Superior temporal gyrus (tissue), 1 donor: ENCODE data around the gene RHBDL3.

Source experiments
- DNase-seq: peaks from one replicate; pipeline ENCODE4 v3.0.0-alpha.2; 2016; ENCODE audit errors: extremely low spot score

RHBDL3 gene

DNA sequence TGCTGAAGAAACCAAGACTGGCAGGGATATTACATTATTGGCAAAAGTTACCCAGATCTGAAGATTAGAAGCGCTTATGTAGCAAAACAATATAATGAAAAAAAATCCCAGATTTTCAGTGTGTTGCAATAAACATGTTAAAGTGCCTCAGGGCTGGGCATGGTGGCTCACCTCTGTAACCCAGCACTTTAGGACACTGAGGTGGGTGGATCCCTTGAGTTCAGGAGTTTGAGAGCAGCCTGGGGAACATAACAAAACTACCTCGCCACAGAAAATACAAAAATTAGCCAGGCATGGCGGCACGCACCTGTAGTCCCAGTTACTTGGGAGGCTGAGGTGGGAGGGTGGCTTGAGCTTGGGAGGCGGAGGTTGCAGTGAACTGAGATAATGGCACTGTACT lies 91.1 kb downstream of the RHBDL3 start:
- DNase-seq, result no peak

DNA sequence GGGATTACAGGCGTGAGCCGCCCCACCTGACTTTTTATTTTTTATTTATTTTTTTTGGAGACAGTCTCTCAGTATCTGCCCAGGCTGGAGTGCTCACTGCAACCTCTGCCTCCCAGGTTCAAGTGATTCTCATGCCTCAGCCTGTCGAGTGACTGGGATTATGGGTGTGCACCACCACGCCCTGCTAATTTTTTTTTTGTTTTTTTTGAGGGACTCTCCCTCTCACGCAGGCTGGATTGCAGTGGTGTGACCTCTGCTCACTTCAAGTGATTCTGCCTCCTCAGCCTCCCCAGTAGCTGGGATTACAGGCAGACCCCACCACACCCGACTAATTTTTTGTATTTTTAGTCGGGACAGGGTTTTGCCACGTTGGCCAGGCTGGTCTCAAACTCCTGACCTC lies 92.0 kb downstream of the RHBDL3 start:
- DNase-seq, result no peak

DNA sequence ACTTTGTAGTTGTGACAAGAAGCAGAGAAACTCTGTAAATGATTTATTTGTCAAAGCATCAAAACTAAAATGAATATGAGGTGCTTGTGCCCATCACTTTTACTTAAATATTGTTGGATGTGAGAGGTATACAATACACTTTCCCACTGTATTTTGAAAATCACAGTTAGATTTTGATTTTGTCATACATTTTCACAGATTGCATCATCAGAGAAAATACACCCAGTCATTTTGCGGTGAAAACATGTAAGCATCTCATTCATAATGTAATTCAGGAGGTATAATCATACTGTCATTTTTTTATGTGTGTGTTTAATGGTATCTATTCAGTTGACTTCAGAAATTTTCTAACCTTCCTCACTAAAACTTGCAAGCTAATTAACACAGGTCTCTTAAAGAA lies 95.6 kb downstream of the RHBDL3 start:
- no peak for DNase-seq

DNA sequence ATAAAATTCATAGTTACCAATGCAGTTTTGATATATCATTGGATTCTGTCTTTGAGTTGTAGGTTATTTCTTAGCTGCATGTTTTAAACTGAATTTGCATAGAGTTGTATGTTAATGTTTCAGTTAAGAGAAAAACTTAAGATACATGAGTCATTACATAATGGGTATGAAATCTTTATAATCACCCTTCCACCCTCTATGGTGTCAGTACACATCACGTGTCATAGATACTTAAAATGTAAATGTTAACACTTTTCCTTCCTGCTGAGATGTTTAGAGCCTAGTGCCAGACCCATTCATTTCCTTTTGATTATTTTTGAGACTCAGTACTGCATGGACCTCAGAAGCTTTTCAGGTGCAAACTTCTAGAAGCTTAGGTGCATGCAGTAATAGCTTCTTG lies 104.8 kb downstream of the RHBDL3 start:
- no peak for DNase-seq
